Measurements from ENCODE around the gene DLG2. TPM values are rescaled to one million over a fixed set of nuclear protein-coding genes. Genes with fewer than 3 reads are reported as not detected.

Gene DLG2
- total and polyA plus RNA-seq, 2 of the 8 experiments (the other 6 are each of a cell fraction or from before 2014, with no cell fraction given), result 1.7 to 14.3 TPM

DNA sequence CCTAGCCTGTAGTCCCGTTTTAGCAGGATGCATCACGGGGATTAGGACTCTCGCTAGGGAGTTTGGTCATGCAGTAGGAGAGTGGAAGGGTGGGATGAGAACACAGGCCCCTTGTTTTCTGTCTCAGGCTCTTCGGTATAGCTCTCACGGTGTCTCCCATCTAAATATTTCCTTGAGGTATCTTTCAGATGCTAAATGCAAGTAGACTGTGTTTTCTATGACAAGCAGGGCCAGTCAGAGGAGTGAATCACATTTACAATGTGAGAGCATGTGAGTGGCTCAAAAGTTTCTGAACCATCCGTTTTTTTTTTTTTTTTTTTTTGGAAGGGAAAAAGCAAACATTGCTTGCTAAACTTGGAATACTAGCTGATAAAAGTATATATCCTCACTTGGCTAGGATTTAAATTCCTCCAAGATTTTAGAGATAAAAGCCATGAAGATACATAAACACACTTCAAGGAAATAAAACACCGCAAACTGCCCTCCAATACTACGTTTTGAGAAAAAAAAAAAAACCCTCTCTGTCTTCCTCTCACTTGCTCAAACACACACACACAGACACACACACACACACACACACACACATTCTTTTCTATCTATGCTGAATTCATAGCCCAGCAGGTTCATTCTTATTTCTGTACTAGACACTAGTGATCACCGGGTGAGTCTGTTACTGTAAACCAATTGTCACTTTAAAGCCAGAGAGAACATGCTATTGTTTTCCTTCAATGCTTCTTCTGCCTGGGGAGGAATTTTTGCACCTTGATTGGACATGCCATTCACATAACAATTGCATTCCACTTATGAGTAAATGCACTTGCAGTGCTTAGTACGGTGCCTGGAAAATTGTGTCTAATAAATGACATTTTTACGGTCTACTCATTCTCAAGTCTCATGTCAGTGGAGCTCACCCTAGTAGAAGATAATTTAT lies 2116.3 kb downstream of the DLG2 start:
- no peak overlapping the region for H3K14ac ChIP-seq (ENCODE audit: insufficient read length)
- H3K79me1 ChIP-seq (ENCODE audit: low read depth, low read length), result no peaks in the 10 kb centered on the region
- H4K20me1 ChIP-seq (replicated peaks in 1 of 2; ENCODE audit: control insufficient read depth in 1 of 2, insufficient read depth in 2 of 2, low read length in 2 of 2), result no peaks in the 10 kb centered on the region
- 77% methylated on average over 10 of the region's 11 CpGs; no CpG with 5 or more reads in 1 of the 2 experiments for WGBS, 2 experiments (ENCODE audit: extremely low coverage in 1 of 2, insufficient coverage in 1 of 2, insufficient read length in 1 of 2, insufficient replicate concordance in 2 of 2, low coverage in 1 of 2, low lambda C conversion rate in 2 of 2, missing lambda C conversion rate in 1 of 2)
- no peak overlapping the region for H2BK12ac ChIP-seq (ENCODE audit: low read depth, low read length)
- POLR2A ChIA-PET (ENCODE audit: partially characterized antibody), result interaction anchor here (0.9 kb wide), 1 partner anchor 25 kb away, joined by 3 read pairs; no protein-coding TSS in a partner anchor
- no peak overlapping the region for H2BK20ac ChIP-seq (ENCODE audit: low read length)
- no peak overlapping the region for H3K18ac ChIP-seq (ENCODE audit: extremely low read depth, low read length)
- peak overlapping the region; percentile 74 for H3K56ac ChIP-seq (replicated peaks; ENCODE audit: insufficient read length, low read depth, low read length)
- no peak overlapping the region for H3K23ac ChIP-seq (ENCODE audit: insufficient read length)
- no peaks in the 10 kb centered on the region for H3K23me2 ChIP-seq (ENCODE audit: low read depth, low read length)
- H2BK5ac ChIP-seq (ENCODE audit: low read depth, low read length), result no peak overlapping the region
- no peak for FAIRE-seq
- CTCF ChIA-PET (ENCODE audit: partially characterized antibody), result interaction anchor here (0.8 to 4.0 kb wide), 10 partner anchors 8 to 305 kb away, joined by 3 to 25 read pairs (median 3); no protein-coding TSS in a partner anchor
- no peak overlapping the region for H3K4me3 ChIP-seq (ENCODE audit: extremely low read depth in 1 of 4, insufficient read depth in 2 of 4, low read depth in 3 of 4, low read length in 4 of 4)
- no peaks in the 10 kb centered on the region for H3K36me3 ChIP-seq (ENCODE audit: control insufficient read depth in 2 of 4, insufficient read depth in 4 of 4, low read length in 3 of 4)
- no peak overlapping the region for H4K91ac ChIP-seq (replicated peaks; ENCODE audit: insufficient read length, low read length)
- H4K8ac ChIP-seq (ENCODE audit: extremely low read depth, insufficient read depth, low read length), result no peak overlapping the region
- no peak overlapping the region for H3K27ac ChIP-seq (ENCODE audit: low read depth, low read length)
- no peak overlapping the region for H3K4me2 ChIP-seq (ENCODE audit: insufficient read depth in 1 of 2, low read depth in 2 of 2, low read length in 2 of 2)
- no peak overlapping the region for H3K9ac ChIP-seq (replicated peaks in 1 of 4; ENCODE audit: extremely low read depth in 1 of 4, low read depth in 3 of 4, low read length in 3 of 4)
- H2AFZ ChIP-seq (ENCODE audit: low read length), result no peak overlapping the region
- no peak overlapping the region for H2BK120ac ChIP-seq (replicated peaks; ENCODE audit: low read depth, low read length)
- no peaks in the 10 kb centered on the region for H3K27me3 ChIP-seq (replicated peaks in 1 of 4; ENCODE audit: control insufficient read depth in 3 of 4, extremely low read depth in 1 of 4, insufficient read depth in 3 of 4, low read length in 3 of 4)
- no peak overlapping the region for H3K4ac ChIP-seq (replicated peaks; ENCODE audit: insufficient read length, low read depth, low read length)
- H4K5ac ChIP-seq (ENCODE audit: insufficient read length, low read depth, low read length), result no peak overlapping the region
- no peak for DNase-seq (ENCODE audit: low read depth in 1 of 2, low spot score in 2 of 2)
- no peaks in the 10 kb centered on the region for H3K79me2 ChIP-seq (ENCODE audit: control insufficient read depth in 1 of 2, insufficient read depth in 2 of 2, low read length in 2 of 2)
- no peak overlapping the region for H2BK15ac ChIP-seq (ENCODE audit: low read length)
- peaks cover 0 to 3% (median 0%) of the 10 kb centered on the region in 4 experiments; a peak in 2 of 7 replicates for H3K4me1 ChIP-seq (replicated peaks in 1 of 4; ENCODE audit: control insufficient read depth in 3 of 4, insufficient read depth in 4 of 4, low read length in 3 of 4)
- H3K9me3 ChIP-seq (ENCODE audit: insufficient read depth in 2 of 2, low read depth in 1 of 2, low read length in 1 of 2), result no peaks in the 10 kb centered on the region
- H2AK5ac ChIP-seq (ENCODE audit: low read depth, low read length), result no peak overlapping the region
- TF ChIP-seq BACH1 (IDR thresholded peaks at IDR 0.05; ENCODE audit: low read length), result no peak
- no peak for TF ChIP-seq EP300 (IDR thresholded peaks at IDR 0.05; ENCODE audit: borderline replicate concordance in 1 of 2, low read depth in 2 of 2, low read length in 2 of 2)
- no peak for TF ChIP-seq FOSL1 (IDR thresholded peaks at IDR 0.05; ENCODE audit: insufficient read depth, low read depth, low read length)
- no peak for TF ChIP-seq BCL11A (IDR thresholded peaks at IDR 0.05; ENCODE audit: low read depth in 2 of 2, low read length in 2 of 2)
- no peak for TF ChIP-seq KDM5A (IDR thresholded peaks at IDR 0.05; ENCODE audit: low read length)
- TF ChIP-seq TAF1 (IDR thresholded peaks at IDR 0.05; ENCODE audit: low read depth, low read length), result no peak
- no peak for TF ChIP-seq POU5F1 (IDR thresholded peaks at IDR 0.05; ENCODE audit: low read depth, low read length)
- no peak for TF ChIP-seq ZNF274 (IDR thresholded peaks at IDR 0.05; ENCODE audit: borderline replicate concordance, extremely low read depth, low read length)
- no peak for TF ChIP-seq SP2 (IDR thresholded peaks at IDR 0.05; ENCODE audit: low read length)
- TF ChIP-seq TEAD4 (IDR thresholded peaks at IDR 0.05; ENCODE audit: low read depth, low read length), result no peak
- TF ChIP-seq BRCA1 (IDR thresholded peaks at IDR 0.05; ENCODE audit: low read depth, low read length), result no peak
- TF ChIP-seq SIN3A (conservative IDR thresholded peaks at IDR 0.05 in 1 of 2, IDR thresholded peaks at IDR 0.05 in 1 of 2; ENCODE audit: low read depth in 1 of 2, low read length in 2 of 2), result no peak
- TF ChIP-seq YY1 (IDR thresholded peaks at IDR 0.05; ENCODE audit: low read depth, low read length), result no peak
